GM12878 (cell line): ENCODE data around the gene CXorf65. TPM values are rescaled to one million over a fixed set of nuclear protein-coding genes. Genes with fewer than 3 reads are reported as not detected.

ENCODE experiments used
- ATAC-seq: fragments of 200-7000 bp; cut with Tn5 transposase; 3 replicates; pipeline ENCODE4 v1.9.1; 2020; ENCODE audit warnings: mild to moderate bottlenecking, moderate library complexity
- BruUV-seq: library from RNA; stranded (reverse); fragments of 400-500 nt; replicated peaks from 2 replicates; lab custom pipeline; 2021; lab: Mats Ljungman, UMichigan
- CTCF ChIA-PET: fragments of 300-600 bp; sonication (Branson Sonifier 250); formaldehyde crosslinking; extraction: SDS; loops from one replicate; lab custom pipeline; 2021; ENCODE audit warnings: inconsistent platforms; lab: Yijun Ruan, JAX
- POLR2A ChIA-PET: fragments of 350-600 bp; formaldehyde crosslinking; extraction: SDS; loops from one replicate; lab custom pipeline; 2021; ENCODE audit warnings: inconsistent platforms; lab: Charles Lee
- RAD21 ChIA-PET: fragments of 300-600 bp; sonication (Branson Sonifier 250); formaldehyde crosslinking; loops from one replicate; lab custom pipeline; 2023; ENCODE audit warnings: antibody characterized with exemption; ENCODE audit not compliant: unreplicated experiment; lab: Charles Lee
- SMC1A ChIA-PET: fragments of 300-600 bp; sonication (Branson Sonifier 250); formaldehyde crosslinking; loops from one replicate; lab custom pipeline; 2023; ENCODE audit not compliant: unreplicated experiment, uncharacterized antibody; lab: Charles Lee
- DNase-seq: peaks from one replicate; pipeline ENCODE4 v3.0.0-alpha.2; 2011; ENCODE audit warnings: low read depth, low spot score
- FAIRE-seq: peaks from 3 replicates; lab custom pipeline; 2011; peaks lifted over from hg19 to GRCh38; lab: Jason Lieb, UNC
- H2AFZ ChIP-seq: 2 replicates; pipeline ENCODE4 v1.6.0; 2011; ENCODE audit warnings: low read depth, low read length, control low read depth; ENCODE audit not compliant: control insufficient read depth
- H3K27ac ChIP-seq: 2 replicates; pipeline ENCODE4 v1.5.1; 2011; ENCODE audit warnings: control low read depth; ENCODE audit not compliant: control insufficient read depth, insufficient read depth
- H3K27me3 ChIP-seq, 2 experiments: replicated peaks in 1 of 2; 2 replicates each; pipeline versions ENCODE4 v1.6.0 to v1.6.1; 2011; ENCODE audit warnings: low read length in 1 of 2; ENCODE audit not compliant: control insufficient read depth in 2 of 2, insufficient read depth in 2 of 2
- H3K36me3 ChIP-seq, 2 experiments: 2 replicates each; pipeline ENCODE4 v1.5.1; 2011; ENCODE audit warnings: low read length in 1 of 2; ENCODE audit not compliant: control insufficient read depth in 2 of 2, insufficient read depth in 2 of 2
- H3K4me1 ChIP-seq: 2 replicates; pipeline ENCODE4 v1.6.1; 2011; ENCODE audit warnings: mild to moderate bottlenecking, low read length, moderate library complexity, mixed read lengths; ENCODE audit not compliant: control insufficient read depth, insufficient read depth
- H3K4me2 ChIP-seq: 2 replicates; pipeline ENCODE4 v1.6.0; 2011; ENCODE audit warnings: control low read depth; ENCODE audit not compliant: control insufficient read depth, insufficient read depth
- H3K4me3 ChIP-seq: fragments of 200-600 bp; sonication (generic); 2 replicates; pipeline ENCODE4 v1.5.1; 2016
- H3K79me2 ChIP-seq: 2 replicates; pipeline ENCODE4 v1.6.0; 2011; ENCODE audit warnings: low read length; ENCODE audit not compliant: control insufficient read depth, insufficient read depth
- H3K9ac ChIP-seq: 2 replicates; pipeline ENCODE4 v1.8.0; 2011; ENCODE audit warnings: low read length, control low read depth, mixed read lengths; ENCODE audit not compliant: control insufficient read depth, insufficient read depth
- H3K9me3 ChIP-seq: replicated peaks from 3 replicates; pipeline ENCODE4 v1.5.1; 2011; ENCODE audit warnings: mild to moderate bottlenecking, low read length; ENCODE audit not compliant: control insufficient read depth, insufficient read depth
- H4K20me1 ChIP-seq: 2 replicates; pipeline ENCODE4 v1.6.0; 2011; ENCODE audit not compliant: control insufficient read depth, insufficient read depth
- POLR2A ChIP-seq: IDR thresholded peaks from 2 replicates; pipeline ENCODE4 v1.6.1; 2011; ENCODE audit warnings: low read depth, mild to moderate bottlenecking, low read length
- SPI1 ChIP-seq: IDR thresholded peaks from 2 replicates; pipeline ENCODE4 v1.6.1; 2011; ENCODE audit warnings: low read depth, mild to moderate bottlenecking, low read length, moderate library complexity, borderline replicate concordance; ENCODE audit not compliant: insufficient read depth
- USF2 ChIP-seq: IDR thresholded peaks from 2 replicates; pipeline ENCODE4 v1.6.1; 2011; ENCODE audit warnings: low read depth, low read length, improper control_type of control experiment, borderline replicate concordance
- WGBS: methylation state at CpG from one replicate; pipeline ENCODE4 v1.1.6; 2016; ENCODE audit warnings: low lambda C conversion rate; ENCODE audit not compliant: insufficient replicate concordance, insufficient coverage; ENCODE audit errors: missing lambda C conversion rate; 5-methylcytosine and 5-hydroxymethylcytosine counted together
- in situ Hi-C: fragments of 300-500 bp; cut with MboI; formaldehyde crosslinking; loops from 9 replicates; pipeline ENCODE4 v1.14.3; 2018; ENCODE audit warnings: mixed read lengths
- intact Hi-C: fragments of 100-400 bp; cut with micrococcal nuclease; formaldehyde crosslinking; loops from one replicate; pipeline ENCODE4 v1.14.2; 2022; ENCODE audit not compliant: unreplicated experiment
- polyA plus RNA-seq, 11 experiments: library from polyadenylated mRNA; depleted of rRNA in 4 of 11; unstranded in 6 of 11; stranded (reverse) in 5 of 11; fragments of >200 nt; fragmentation: Nextera tagmentation in 4 of 11; fragmentation: Illumina TruSeq in 1 of 11; extraction: Ambion mirVana in 4 of 11; extraction: Trizol in 1 of 11; gene quantifications; 1 replicate in 1 of 11; 2 replicates in 10 of 11; pipeline versions ENCODE4 v1.2.1 to v1.2.3, GENCODE V29; 2011 to 2016; ENCODE audit warnings: inconsistent platforms in 2 of 11, missing spikeins in 2 of 11, low read depth in 1 of 11
- total RNA-seq, 4 experiments: library from RNA; depleted of rRNA in 3 of 4; stranded (reverse); fragments of >200 nt in 3 of 4; fragmentation: Illumina TruSeq in 1 of 4; extraction: Trizol in 1 of 4; gene quantifications; 2 replicates each; pipeline versions ENCODE4 v1.2.1 to v1.2.3, GENCODE V29; 2013 to 2021
- TF ChIP-seq, protein P1 (sequence below): fragments of 450-650 bp; IDR thresholded peaks from 2 replicates; pipeline ENCODE4 v1.6.1; 2016; ENCODE audit warnings: mild to moderate bottlenecking

CXorf65 gene
- total and polyA plus RNA-seq, 10 of the 15 experiments (the other 5 are each of a cell fraction or from before 2014, with no cell fraction given) = 0.82 to 4.8 (median 2.3) TPM

- intact Hi-C loops = no loop called here
- ChIA-PET SMC1A (interaction anchor here (0.6 to 1.0 kb wide), 2 partner anchors 23 to 502 kb away, joined by 3 read pairs; no protein-coding TSS in a partner anchor), RAD21 (interaction anchor here (1.0 kb wide), 1 partner anchor 13 kb away, joined by 5 read pairs; the partner anchor contains the start of gene MED12), POLR2A (interaction anchor here (0.6 to 5.8 kb wide), 3 partner anchors 12 to 428 kb away, joined by 4 to 34 read pairs (median 8); partner anchors contain the start of gene MED12), CTCF (no interaction called here)
- H3K4me3 ChIP-seq = no peak overlapping the region
- DNase-seq = no peak
- in situ Hi-C loops = no loop called here
- H3K27me3 ChIP-seq = no peaks in the 10 kb centered on the region
- no peak overlapping the region for H2AFZ ChIP-seq
- WGBS = 88% methylated on average over 3 of the region's 3 CpGs
- BruUV-seq = no TSS peak
- no peak for FAIRE-seq
- H3K27ac ChIP-seq = no peak overlapping the region
- peaks cover 28% of the 10 kb centered on the region for H3K79me2 ChIP-seq
- TF ChIP-seq, protein P1, sequence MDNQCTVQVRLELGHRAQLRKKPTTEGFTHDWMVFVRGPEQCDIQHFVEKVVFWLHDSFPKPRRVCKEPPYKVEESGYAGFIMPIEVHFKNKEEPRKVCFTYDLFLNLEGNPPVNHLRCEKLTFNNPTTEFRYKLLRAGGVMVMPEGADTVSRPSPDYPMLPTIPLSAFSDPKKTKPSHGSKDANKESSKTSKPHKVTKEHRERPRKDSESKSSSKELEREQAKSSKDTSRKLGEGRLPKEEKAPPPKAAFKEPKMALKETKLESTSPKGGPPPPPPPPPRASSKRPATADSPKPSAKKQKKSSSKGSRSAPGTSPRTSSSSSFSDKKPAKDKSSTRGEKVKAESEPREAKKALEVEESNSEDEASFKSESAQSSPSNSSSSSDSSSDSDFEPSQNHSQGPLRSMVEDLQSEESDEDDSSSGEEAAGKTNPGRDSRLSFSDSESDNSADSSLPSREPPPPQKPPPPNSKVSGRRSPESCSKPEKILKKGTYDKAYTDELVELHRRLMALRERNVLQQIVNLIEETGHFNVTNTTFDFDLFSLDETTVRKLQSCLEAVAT = 0 out of 2 replicates have a peak, but pooled peaks have one; percentile 80
- TF ChIP-seq USF2 (no peak), POLR2A (no peak), SPI1 (no peak)
- no peak for ATAC-seq
- no peaks in the 10 kb centered on the region; a peak in 1 of 4 replicates for H3K36me3 ChIP-seq
- peak overlapping the region; percentile 7; the same call in 1 of the 2 replicates for H3K4me2 ChIP-seq
- H3K9ac ChIP-seq = no peak overlapping the region
- no peaks in the 10 kb centered on the region; the same call in 2 of the 3 replicates for H3K9me3 ChIP-seq
- peaks cover 3% of the 10 kb centered on the region; the same call in 1 of the 2 replicates for H3K4me1 ChIP-seq
- no peaks in the 10 kb centered on the region for H4K20me1 ChIP-seq
Observed at GRCh38 chrX:71105628-71106027, 912 bp downstream of the CXorf65 start.
